GM19238 (cell line): Measurements from ENCODE around the gene NGF.

Source experiments
- DNase-seq: peaks from one replicate; pipeline ENCODE4 v3.0.0; 2011; ENCODE audit warnings: low spot score; ENCODE audit not compliant: insufficient read length

NGF gene

DNA sequence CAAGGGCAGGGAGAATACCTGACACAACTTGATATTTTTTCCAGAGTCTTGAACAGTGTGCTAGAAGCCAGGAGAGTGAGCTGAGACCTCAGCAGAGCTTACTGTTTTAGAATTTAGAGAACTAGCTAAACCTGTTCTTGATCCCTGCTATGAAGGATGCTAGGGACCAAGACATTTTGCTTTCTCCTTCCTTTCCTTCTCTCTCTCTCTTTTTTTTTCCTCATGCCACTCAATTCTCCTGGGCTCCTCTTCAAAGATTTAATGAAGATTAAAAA lies 99.0 kb downstream of the NGF start:
- DNase-seq: no peak

- DNase-seq: no peak
These were observed 99.5 kb downstream of the NGF start for GRCh38 chr1:115238336-115239147.

DNA sequence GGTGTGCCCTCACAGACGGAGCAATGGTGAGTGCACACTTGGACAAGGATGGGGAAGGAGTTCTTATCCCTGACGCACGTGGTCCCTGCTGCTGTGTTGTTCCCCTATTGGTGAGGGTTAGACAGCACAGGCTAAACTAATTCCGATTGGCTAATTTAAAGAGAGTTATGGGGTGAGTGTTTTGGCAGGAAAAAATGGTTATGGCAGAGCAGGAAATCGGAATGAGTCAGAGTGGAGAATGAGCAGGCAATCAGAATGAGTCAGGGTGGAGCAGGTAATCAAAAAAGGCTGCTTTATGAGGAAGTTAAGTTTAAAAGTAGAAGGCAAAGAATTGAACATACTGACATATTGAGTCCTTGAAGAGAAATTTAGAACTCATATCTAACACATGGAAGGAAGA lies 100.5 kb downstream of the NGF start:
- no peak for DNase-seq

DNA sequence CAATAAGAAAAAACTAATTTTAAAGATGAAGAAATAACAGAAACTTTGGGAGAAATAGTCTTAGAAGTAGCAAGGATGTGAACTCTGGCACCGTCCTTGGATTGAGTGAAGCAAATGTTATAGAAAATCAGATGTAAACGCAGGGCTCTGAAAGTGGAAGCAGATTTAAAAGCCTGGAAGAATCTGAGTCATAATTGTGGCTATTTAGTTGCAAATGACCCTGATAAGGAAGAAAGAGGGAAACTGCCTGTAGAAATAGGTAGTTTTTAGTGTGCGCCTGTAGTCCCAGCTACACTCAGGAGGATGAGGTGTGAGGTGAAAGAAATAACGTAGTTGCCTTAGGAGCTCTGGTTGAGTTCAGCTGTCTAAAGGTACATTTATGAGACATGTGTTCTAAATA lies 101.0 kb downstream of the NGF start:
- no peak for DNase-seq
